DND-41 (cell line): ENCODE data around the gene ZBTB42.

Experiments used
- ATAC-seq: fragments of 200-7000 bp; cut with Tn5 transposase; 3 replicates; pipeline ENCODE4 v1.9.1; 2021; ENCODE audit warnings: low read depth; ENCODE audit not compliant: insufficient read depth
- DNase-seq: peaks from one replicate; pipeline ENCODE4 v3.0.0-alpha.2; 2020
- H2AFZ ChIP-seq: 2 replicates; pipeline ENCODE4 v1.6.0; 2012; ENCODE audit warnings: low read depth, low read length
- H3K27ac ChIP-seq: 2 replicates; pipeline ENCODE4 v1.5.1; 2012; ENCODE audit warnings: low read length, inconsistent platforms
- H3K27me3 ChIP-seq: fragments of 200-600 bp; sonication (generic); 2 replicates; pipeline ENCODE4 v1.6.0; 2012; ENCODE audit warnings: low read length, mild to moderate bottlenecking, inconsistent platforms; ENCODE audit not compliant: insufficient read depth, poor library complexity
- H3K36me3 ChIP-seq: 2 replicates; pipeline ENCODE4 v1.5.1; 2012; ENCODE audit warnings: low read length, inconsistent platforms; ENCODE audit not compliant: insufficient read depth
- H3K4me1 ChIP-seq: 2 replicates; pipeline ENCODE4 v1.5.1; 2012; ENCODE audit warnings: mild to moderate bottlenecking, low read length; ENCODE audit not compliant: insufficient read depth
- H3K4me2 ChIP-seq: 2 replicates; pipeline ENCODE4 v1.6.0; 2012; ENCODE audit warnings: mild to moderate bottlenecking, moderate library complexity, low read length, inconsistent platforms; ENCODE audit not compliant: insufficient read depth
- H3K4me3 ChIP-seq, 2 experiments: fragments of 200-600 bp in 1 of 2; shearing (Covaris generic) in 1 of 2; 2 replicates each; pipeline ENCODE4 v1.5.1; 2012 to 2016; ENCODE audit warnings: inconsistent platforms in 2 of 2, low read length in 2 of 2, mild to moderate bottlenecking in 2 of 2, low read depth in 1 of 2, moderate library complexity in 1 of 2
- H3K79me2 ChIP-seq: 2 replicates; pipeline ENCODE4 v1.6.0; 2012; ENCODE audit warnings: low read length, inconsistent platforms; ENCODE audit not compliant: insufficient read depth
- H3K9ac ChIP-seq: 2 replicates; pipeline ENCODE4 v1.6.0; 2012; ENCODE audit warnings: low read depth, mild to moderate bottlenecking, inconsistent platforms, low read length, moderate library complexity
- H3K9me3 ChIP-seq: 2 replicates; pipeline ENCODE4 v1.5.1; 2012; ENCODE audit warnings: low read length, moderate library complexity, mild to moderate bottlenecking, inconsistent platforms; ENCODE audit not compliant: insufficient read depth, severe bottlenecking
- H4K20me1 ChIP-seq: 2 replicates; pipeline ENCODE4 v1.6.0; 2012; ENCODE audit warnings: low read length; ENCODE audit not compliant: insufficient read depth
- CTCF ChIP-seq: IDR thresholded peaks from 2 replicates; pipeline ENCODE4 v1.5.1; 2012; ENCODE audit warnings: borderline replicate concordance, low read length, moderate library complexity, mild to moderate bottlenecking; ENCODE audit not compliant: poor library complexity, severe bottlenecking; ENCODE audit errors: extremely low read depth
- EZH2 ChIP-seq: IDR thresholded peaks from 3 replicates; pipeline ENCODE4 v1.6.1; 2012; ENCODE audit warnings: borderline replicate concordance, low read depth, mild to moderate bottlenecking, moderate library complexity, low read length, inconsistent platforms; ENCODE audit not compliant: severe bottlenecking

The ZBTB42 gene

GRCh38 chr14:104783484-104784217 lies 17.2 kb upstream of the ZBTB42 start:
- no peak overlapping the region for H2AFZ ChIP-seq
- peaks cover 95% of the 10 kb centered on the region for H4K20me1 ChIP-seq
- no peak for DNase-seq
- H3K4me1 ChIP-seq: no peaks in the 10 kb centered on the region
- TF ChIP-seq CTCF: no peak
- no peak for TF ChIP-seq EZH2
- no peak overlapping the region for H3K4me3 ChIP-seq
- no peak for ATAC-seq
- peaks cover 80% of the 10 kb centered on the region for H3K79me2 ChIP-seq
- no peaks in the 10 kb centered on the region for H3K9me3 ChIP-seq
- H3K36me3 ChIP-seq: peaks cover 93% of the 10 kb centered on the region
- H3K27ac ChIP-seq: no peak overlapping the region
- no peaks in the 10 kb centered on the region for H3K27me3 ChIP-seq
- no peak overlapping the region for H3K4me2 ChIP-seq
- no peak overlapping the region for H3K9ac ChIP-seq

GRCh38 chr14:104784218-104784568 lies 16.7 kb upstream of the ZBTB42 start:
- ATAC-seq (no peak), DNase-seq (no peak)
- Histone ChIP-seq H3K27me3 (no peaks in the 10 kb centered on the region), H3K4me2 (no peak overlapping the region), H3K27ac (no peak overlapping the region), H3K9ac (no peak overlapping the region), H4K20me1 (peaks cover 95% of the 10 kb centered on the region), H2AFZ (no peak overlapping the region), H3K36me3 (peaks cover 93% of the 10 kb centered on the region), H3K4me1 (0 out of 2 replicates have a peak, but pooled peaks cover 1% of the 10 kb centered on the region), H3K79me2 (peaks cover 81% of the 10 kb centered on the region), H3K9me3 (no peaks in the 10 kb centered on the region), H3K4me3 (no peak overlapping the region)
- TF ChIP-seq CTCF (no peak), EZH2 (no peak)

GRCh38 chr14:104784846-104785707 lies 15.8 kb upstream of the ZBTB42 start:
- no peaks in the 10 kb centered on the region for H3K9me3 ChIP-seq
- H4K20me1 ChIP-seq: peaks cover 95% of the 10 kb centered on the region
- no peak overlapping the region for H3K4me2 ChIP-seq
- no peak overlapping the region for H3K27ac ChIP-seq
- TF ChIP-seq EZH2 (no peak), CTCF (no peak)
- H3K79me2 ChIP-seq: peaks cover 84% of the 10 kb centered on the region
- no peak for DNase-seq
- H2AFZ ChIP-seq: no peak overlapping the region
- H3K4me3 ChIP-seq: no peak overlapping the region
- ATAC-seq: no peak
- 0 out of 2 replicates have a peak, but pooled peaks cover 4% of the 10 kb centered on the region for H3K4me1 ChIP-seq
- H3K27me3 ChIP-seq: no peaks in the 10 kb centered on the region
- no peak overlapping the region for H3K9ac ChIP-seq
- H3K36me3 ChIP-seq: peaks cover 93% of the 10 kb centered on the region
